ENCODE results near the gene CHTOP.
"Not testable (repeated sequence)": the region's sequence is repeated elsewhere in the genome, so short reads cannot be mapped to it uniquely, and the experiment has no call there.

Gene CHTOP

GRCh38 chr1:153663211-153663610, 29.3 kb downstream of the CHTOP start:
- H3K36me3 ChIP-seq (ENCODE audit: control insufficient read depth in 4 of 4, insufficient read depth in 4 of 4, low read length in 3 of 4), result peaks cover 29 to 75% (median 58%) of the 10 kb centered on the region in 4 experiments
- CTCF ChIA-PET, result no interaction called here
- DNase-seq, result no peak
- H3K9me3 ChIP-seq (ENCODE audit: control extremely low read depth in 1 of 5, control insufficient read depth in 4 of 5, insufficient read depth in 2 of 5, low read depth in 1 of 5, low read length in 4 of 5), result no peaks in the 10 kb centered on the region
- H3K4me1 ChIP-seq (ENCODE audit: control extremely low read depth in 1 of 4, control insufficient read depth in 4 of 4, insufficient read depth in 4 of 4, low read length in 3 of 4), result peaks cover 3 to 13% (median 10%) of the 10 kb centered on the region in 4 experiments
- H3K4me3 ChIP-seq (ENCODE audit: control insufficient read depth in 1 of 7, extremely low read depth in 1 of 7, insufficient read depth in 4 of 7, low read depth in 2 of 7, low read length in 6 of 7), result no peak overlapping the region
- H3K27ac ChIP-seq (ENCODE audit: insufficient read depth in 1 of 2, low read depth in 1 of 2, low read length in 2 of 2, poor library complexity in 1 of 2, severe bottlenecking in 2 of 2), result no peak overlapping the region
- POLR2A ChIA-PET, result no interaction called here
- H3K27me3 ChIP-seq (replicated peaks in 2 of 5; ENCODE audit: control insufficient read depth in 4 of 5, insufficient read depth in 5 of 5, low read length in 4 of 5), result no peaks in the 10 kb centered on the region
- WGBS (ENCODE audit: insufficient coverage), result 83% methylated on average over 4 of the region's 5 CpGs

- no peak overlapping the region for H3K27ac ChIP-seq (ENCODE audit: insufficient read depth in 1 of 2, low read depth in 1 of 2, low read length in 2 of 2, poor library complexity in 1 of 2, severe bottlenecking in 2 of 2)
- H3K4me1 ChIP-seq (ENCODE audit: control extremely low read depth in 1 of 4, control insufficient read depth in 4 of 4, insufficient read depth in 4 of 4, low read length in 3 of 4), result peaks cover 4 to 13% (median 10%) of the 10 kb centered on the region in 4 experiments
- H3K9me3 ChIP-seq (ENCODE audit: control extremely low read depth in 1 of 5, control insufficient read depth in 4 of 5, insufficient read depth in 2 of 5, low read depth in 1 of 5, low read length in 4 of 5), result no peaks in the 10 kb centered on the region
- CTCF ChIA-PET, result interaction anchor here (2.1 kb wide), 1 partner anchor 33 kb away, joined by 5 read pairs; the partner anchor contains the start of gene CHTOP
- H3K27me3 ChIP-seq (replicated peaks in 2 of 5; ENCODE audit: control insufficient read depth in 4 of 5, insufficient read depth in 5 of 5, low read length in 4 of 5), result no peaks in the 10 kb centered on the region
- POLR2A ChIA-PET, result no interaction called here
- DNase-seq, result no peak
- H3K36me3 ChIP-seq (ENCODE audit: control insufficient read depth in 4 of 4, insufficient read depth in 4 of 4, low read length in 3 of 4), result peaks cover 28 to 73% (median 50%) of the 10 kb centered on the region in 4 experiments
- WGBS (ENCODE audit: insufficient coverage), result 96% methylated on average over 2 of the region's 4 CpGs
- H3K4me3 ChIP-seq (ENCODE audit: control insufficient read depth in 1 of 7, extremely low read depth in 1 of 7, insufficient read depth in 4 of 7, low read depth in 2 of 7, low read length in 6 of 7), result no peak overlapping the region
These were observed 33.6 kb downstream of the CHTOP start for GRCh38 chr1:153667439-153667838.

GRCh38 chr1:153668672-153669071, 34.8 kb downstream of the CHTOP start:
- H3K4me3 ChIP-seq (ENCODE audit: control insufficient read depth in 1 of 7, extremely low read depth in 1 of 7, insufficient read depth in 4 of 7, low read depth in 2 of 7, low read length in 6 of 7), result peak overlapping the region in 1 of 7 experiments; percentile 6
- H3K27me3 ChIP-seq (replicated peaks in 2 of 5; ENCODE audit: control insufficient read depth in 4 of 5, insufficient read depth in 5 of 5, low read length in 4 of 5); DNase-seq; H3K27ac ChIP-seq (ENCODE audit: insufficient read depth in 1 of 2, low read depth in 1 of 2, low read length in 2 of 2, poor library complexity in 1 of 2, severe bottlenecking in 2 of 2); H3K9me3 ChIP-seq (ENCODE audit: control extremely low read depth in 1 of 5, control insufficient read depth in 4 of 5, insufficient read depth in 2 of 5, low read depth in 1 of 5, low read length in 4 of 5); POLR2A ChIA-PET: not testable (repeated sequence)
- 97% methylated on average over 7 of the region's 8 CpGs for WGBS (ENCODE audit: insufficient coverage)
- CTCF ChIA-PET, result interaction anchor here (1.0 to 1.5 kb wide), 2 partner anchors 40 to 80 kb away, joined by 3 to 4 read pairs; partner anchors contain the start of gene S100A1
- peaks cover 4 to 13% (median 10%) of the 10 kb centered on the region in 4 experiments for H3K4me1 ChIP-seq (ENCODE audit: control extremely low read depth in 1 of 4, control insufficient read depth in 4 of 4, insufficient read depth in 4 of 4, low read length in 3 of 4)
- H3K36me3 ChIP-seq (ENCODE audit: control insufficient read depth in 4 of 4, insufficient read depth in 4 of 4, low read length in 3 of 4), result peaks cover 25 to 62% (median 39%) of the 10 kb centered on the region in 4 experiments

GRCh38 chr1:153669606-153670005, 35.7 kb downstream of the CHTOP start:
- POLR2A ChIA-PET, result no interaction called here
- no peak for DNase-seq
- peaks cover 4 to 13% (median 10%) of the 10 kb centered on the region in 4 experiments for H3K4me1 ChIP-seq (ENCODE audit: control extremely low read depth in 1 of 4, control insufficient read depth in 4 of 4, insufficient read depth in 4 of 4, low read length in 3 of 4)
- CTCF ChIA-PET, result interaction anchor here (1.5 kb wide), 1 partner anchor 79 kb away, joined by 4 read pairs; no protein-coding TSS in a partner anchor
- peak overlapping the region; percentile 95 to 97 for H3K27ac ChIP-seq (ENCODE audit: insufficient read depth in 1 of 2, low read depth in 1 of 2, low read length in 2 of 2, poor library complexity in 1 of 2, severe bottlenecking in 2 of 2)
- WGBS (ENCODE audit: insufficient coverage), result 100% methylated on average over 4 of the region's 6 CpGs
- H3K36me3 ChIP-seq (ENCODE audit: control insufficient read depth in 4 of 4, insufficient read depth in 4 of 4, low read length in 3 of 4), result peaks cover 17 to 52% (median 33%) of the 10 kb centered on the region in 4 experiments
- peak overlapping the region in 6 of 7 experiments; percentile 77 to 99 (median 86) for H3K4me3 ChIP-seq (ENCODE audit: control insufficient read depth in 1 of 7, extremely low read depth in 1 of 7, insufficient read depth in 4 of 7, low read depth in 2 of 7, low read length in 6 of 7)
- no peaks in the 10 kb centered on the region for H3K9me3 ChIP-seq (ENCODE audit: control extremely low read depth in 1 of 5, control insufficient read depth in 4 of 5, insufficient read depth in 2 of 5, low read depth in 1 of 5, low read length in 4 of 5)
- H3K27me3 ChIP-seq (replicated peaks in 2 of 5; ENCODE audit: control insufficient read depth in 4 of 5, insufficient read depth in 5 of 5, low read length in 4 of 5), result no peaks in the 10 kb centered on the region

- 6% methylated on average over 17 of the region's 22 CpGs for WGBS (ENCODE audit: insufficient coverage)
These were observed 36.5 kb downstream of the CHTOP start for GRCh38 chr1:153670257-153670858.

GRCh38 chr1:153670859-153671627, 37.2 kb downstream of the CHTOP start, which contains the start of gene ILF2:
Gene ILF2 (minus strand): TSS chr1:153670993. CDS start chr1:153670922, 71 bp downstream.
- Histone ChIP-seq H3K27ac (ENCODE audit: insufficient read depth in 1 of 2, low read depth in 1 of 2, low read length in 2 of 2, poor library complexity in 1 of 2, severe bottlenecking in 2 of 2) (peak within 1 kb of the TSS; percentile 95 to 97), H3K36me3 (ENCODE audit: control insufficient read depth in 4 of 4, insufficient read depth in 4 of 4, low read length in 3 of 4) (peaks cover 10 to 38% (median 23%) of the 10 kb centered on the region in 4 experiments), H3K27me3 (replicated peaks in 2 of 5; ENCODE audit: control insufficient read depth in 4 of 5, insufficient read depth in 5 of 5, low read length in 4 of 5) (no peaks in the 10 kb centered on the region), H3K4me1 (ENCODE audit: control extremely low read depth in 1 of 4, control insufficient read depth in 4 of 4, insufficient read depth in 4 of 4, low read length in 3 of 4) (peaks cover 4 to 13% (median 10%) of the 10 kb centered on the region in 4 experiments), H3K9me3 (ENCODE audit: control extremely low read depth in 1 of 5, control insufficient read depth in 4 of 5, insufficient read depth in 2 of 5, low read depth in 1 of 5, low read length in 4 of 5) (no peaks in the 10 kb centered on the region), H3K4me3 (ENCODE audit: control insufficient read depth in 1 of 7, extremely low read depth in 1 of 7, insufficient read depth in 4 of 7, low read depth in 2 of 7, low read length in 6 of 7) (peak within 1 kb of the TSS; percentile 59 to 99 (median 87))
- ChIA-PET CTCF (interaction anchor here (0.9 to 2.0 kb wide), 6 partner anchors 9 to 102 kb away, joined by 3 to 6 read pairs (median 4); partner anchors contain the start of genes S100A14 and SNAPIN), POLR2A (interaction anchor here (0.6 kb wide), 1 partner anchor 98 kb away, joined by 4 read pairs; no protein-coding TSS in a partner anchor)
- peak; percentile 100 for DNase-seq
- under 1% methylated on average over 32 of the region's 35 CpGs for WGBS (ENCODE audit: insufficient coverage)

More at GRCh38 chr1:153670257-153670858, 36.5 kb downstream of the CHTOP start:
- no peaks in the 10 kb centered on the region for H3K9me3 ChIP-seq (ENCODE audit: control extremely low read depth in 1 of 5, control insufficient read depth in 4 of 5, insufficient read depth in 2 of 5, low read depth in 1 of 5, low read length in 4 of 5)
- peaks cover 10 to 45% (median 27%) of the 10 kb centered on the region in 4 experiments for H3K36me3 ChIP-seq (ENCODE audit: control insufficient read depth in 4 of 4, insufficient read depth in 4 of 4, low read length in 3 of 4)
- peaks cover 4 to 13% (median 10%) of the 10 kb centered on the region in 4 experiments for H3K4me1 ChIP-seq (ENCODE audit: control extremely low read depth in 1 of 4, control insufficient read depth in 4 of 4, insufficient read depth in 4 of 4, low read length in 3 of 4)
- H3K27me3 ChIP-seq (replicated peaks in 2 of 5; ENCODE audit: control insufficient read depth in 4 of 5, insufficient read depth in 5 of 5, low read length in 4 of 5), result no peaks in the 10 kb centered on the region
- ChIA-PET POLR2A (no interaction called here), CTCF (interaction anchor here (2.0 kb wide), 2 partner anchors 11 to 102 kb away, joined by 5 to 6 read pairs; partner anchors contain the start of gene SNAPIN)
- no peak for DNase-seq
- H3K4me3 ChIP-seq (ENCODE audit: control insufficient read depth in 1 of 7, extremely low read depth in 1 of 7, insufficient read depth in 4 of 7, low read depth in 2 of 7, low read length in 6 of 7), result peak overlapping the region; percentile 59 to 99 (median 85)
- H3K27ac ChIP-seq (ENCODE audit: insufficient read depth in 1 of 2, low read depth in 1 of 2, low read length in 2 of 2, poor library complexity in 1 of 2, severe bottlenecking in 2 of 2), result peak overlapping the region; percentile 95 to 97
